ENCODE results near the gene NDUFAF8. TPM values are rescaled to one million over a fixed set of nuclear protein-coding genes. Genes with fewer than 3 reads are reported as not detected.

NDUFAF8 gene
- total RNA-seq, 2 experiments from 2014 or later = 34.6 to 38.6 TPM

DNA sequence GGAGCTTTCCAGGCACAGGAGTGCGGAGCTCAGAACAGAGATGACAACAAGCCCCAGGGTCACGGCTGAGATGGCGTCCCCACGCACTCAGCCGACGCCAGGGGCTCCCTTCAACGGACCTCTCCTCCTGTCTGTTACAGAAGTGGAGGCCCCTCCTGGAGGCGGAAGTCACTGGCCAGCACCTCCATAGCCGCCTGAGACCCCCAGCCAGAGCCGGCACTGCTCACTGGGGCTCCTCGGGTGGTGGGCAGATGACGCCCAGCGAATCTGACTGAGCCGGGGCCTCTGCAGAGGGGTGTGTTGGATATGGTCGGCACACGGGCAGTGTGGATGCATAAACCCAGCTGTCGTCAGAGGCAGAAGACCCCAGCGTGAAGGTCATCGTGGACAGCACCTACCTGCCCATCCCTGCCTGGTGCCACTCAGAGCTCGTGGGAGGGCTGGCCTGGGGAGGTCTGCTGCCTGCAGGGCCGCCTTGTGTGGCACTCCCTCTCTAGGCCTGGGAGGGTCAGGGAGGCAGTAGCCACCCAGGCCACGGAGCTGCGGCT lies 20.0 kb downstream of the NDUFAF8 start:
- no peak overlapping the region for H3K4me3 Mint-ChIP-seq
- DNase-seq = no peak
- Histone ChIP-seq H3K27ac (ENCODE audit: low read depth in 1 of 2, low read length in 2 of 2) (no peak overlapping the region), H3K36me3 (ENCODE audit: insufficient read depth, low read length) (peaks cover 65% of the 10 kb centered on the region), H3K27me3 (ENCODE audit: control insufficient read depth in 1 of 2, insufficient read depth in 2 of 2, low read length in 2 of 2) (no peaks in the 10 kb centered on the region), H3K4me3 (ENCODE audit: low read length) (no peak overlapping the region), H3K9me3 (ENCODE audit: control insufficient read depth in 1 of 2, insufficient read depth in 1 of 2, low read length in 2 of 2) (no peaks in the 10 kb centered on the region), H3K4me1 (ENCODE audit: insufficient read depth, low read length) (no peaks in the 10 kb centered on the region)
- peaks cover 27% of the 10 kb centered on the region for H3K36me3 Mint-ChIP-seq (ENCODE audit: low read depth)
- intact Hi-C loops (cut with DNase I, micrococcal nuclease) = no loop called here
- H3K9me3 Mint-ChIP-seq = no peaks in the 10 kb centered on the region
- ATAC-seq (ENCODE audit: poor library complexity) = no peak
- no peaks in the 10 kb centered on the region for H3K27me3 Mint-ChIP-seq
- ChIA-PET POLR2A (no interaction called here), CTCF (no interaction called here)
- TF ChIP-seq, protein P1, sequence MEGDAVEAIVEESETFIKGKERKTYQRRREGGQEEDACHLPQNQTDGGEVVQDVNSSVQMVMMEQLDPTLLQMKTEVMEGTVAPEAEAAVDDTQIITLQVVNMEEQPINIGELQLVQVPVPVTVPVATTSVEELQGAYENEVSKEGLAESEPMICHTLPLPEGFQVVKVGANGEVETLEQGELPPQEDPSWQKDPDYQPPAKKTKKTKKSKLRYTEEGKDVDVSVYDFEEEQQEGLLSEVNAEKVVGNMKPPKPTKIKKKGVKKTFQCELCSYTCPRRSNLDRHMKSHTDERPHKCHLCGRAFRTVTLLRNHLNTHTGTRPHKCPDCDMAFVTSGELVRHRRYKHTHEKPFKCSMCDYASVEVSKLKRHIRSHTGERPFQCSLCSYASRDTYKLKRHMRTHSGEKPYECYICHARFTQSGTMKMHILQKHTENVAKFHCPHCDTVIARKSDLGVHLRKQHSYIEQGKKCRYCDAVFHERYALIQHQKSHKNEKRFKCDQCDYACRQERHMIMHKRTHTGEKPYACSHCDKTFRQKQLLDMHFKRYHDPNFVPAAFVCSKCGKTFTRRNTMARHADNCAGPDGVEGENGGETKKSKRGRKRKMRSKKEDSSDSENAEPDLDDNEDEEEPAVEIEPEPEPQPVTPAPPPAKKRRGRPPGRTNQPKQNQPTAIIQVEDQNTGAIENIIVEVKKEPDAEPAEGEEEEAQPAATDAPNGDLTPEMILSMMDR (IDR thresholded peaks at IDR 0.05) = no peak
- H3K4me1 Mint-ChIP-seq (ENCODE audit: low read depth) = no peaks in the 10 kb centered on the region
- no peak overlapping the region for H3K27ac Mint-ChIP-seq

DNA sequence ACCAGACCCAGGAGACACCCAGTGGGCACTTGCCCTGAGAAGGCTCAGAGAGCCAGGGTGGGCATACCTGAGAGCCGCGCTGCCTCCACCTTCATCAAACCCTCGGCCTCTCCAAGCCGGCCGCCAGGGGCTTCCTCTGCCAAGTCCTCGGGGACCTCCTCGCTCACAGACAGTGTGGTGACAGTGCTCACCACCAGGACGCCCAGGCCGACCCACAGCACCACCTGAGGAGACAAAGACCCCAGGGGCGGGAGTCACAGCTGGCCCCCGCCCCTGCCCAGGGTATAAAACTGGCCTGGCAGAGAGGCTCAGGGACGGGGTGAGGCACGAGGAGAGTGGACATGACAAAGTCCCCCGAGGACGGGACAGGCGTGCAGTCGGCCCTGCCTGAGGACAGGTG lies 21.1 kb downstream of the NDUFAF8 start:
- no peak for ATAC-seq (ENCODE audit: poor library complexity)

DNA sequence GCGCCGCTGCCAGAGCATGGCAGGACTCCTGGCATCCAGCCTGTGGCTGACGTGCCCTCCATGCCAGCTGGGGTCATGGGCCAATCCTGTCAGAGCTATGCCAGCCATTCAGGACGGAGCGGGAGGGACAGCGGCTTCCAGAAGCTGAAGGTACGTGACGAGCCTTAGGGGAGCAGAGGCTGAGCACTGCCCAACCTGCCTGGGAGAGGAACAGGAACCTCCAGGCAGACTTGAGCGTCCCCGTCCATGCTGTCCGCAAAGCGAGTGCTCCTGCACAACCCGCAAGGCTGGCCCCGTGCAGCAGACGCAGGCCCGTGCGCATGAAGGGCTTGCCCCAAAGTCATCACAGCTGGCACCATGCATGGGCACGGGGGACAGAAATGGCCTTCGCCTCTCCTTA lies 21.5 kb downstream of the NDUFAF8 start:
- ATAC-seq (ENCODE audit: poor library complexity) = no peak
- intact Hi-C loops (cut with DNase I, micrococcal nuclease) = no loop called here
- Histone ChIP-seq H3K27me3 (ENCODE audit: control insufficient read depth in 1 of 2, insufficient read depth in 2 of 2, low read length in 2 of 2) (no peaks in the 10 kb centered on the region), H3K36me3 (ENCODE audit: insufficient read depth, low read length) (peaks cover 72% of the 10 kb centered on the region), H3K27ac (ENCODE audit: low read depth in 1 of 2, low read length in 2 of 2) (no peak overlapping the region), H3K4me3 (ENCODE audit: low read length) (no peak overlapping the region), H3K9me3 (ENCODE audit: control insufficient read depth in 1 of 2, insufficient read depth in 1 of 2, low read length in 2 of 2) (no peaks in the 10 kb centered on the region), H3K4me1 (ENCODE audit: insufficient read depth, low read length) (no peaks in the 10 kb centered on the region)
- DNase-seq = no peak
- POLR2A ChIA-PET = no interaction called here
- no peaks in the 10 kb centered on the region for H3K27me3 Mint-ChIP-seq
- TF ChIP-seq, protein P1 (IDR thresholded peaks at IDR 0.05) = no peak
- H3K36me3 Mint-ChIP-seq (ENCODE audit: low read depth) = peaks cover 42% of the 10 kb centered on the region
- no peak overlapping the region for H3K4me3 Mint-ChIP-seq
- CTCF ChIA-PET = no interaction called here
- H3K9me3 Mint-ChIP-seq = no peaks in the 10 kb centered on the region
- no peak overlapping the region for H3K27ac Mint-ChIP-seq
- no peaks in the 10 kb centered on the region for H3K4me1 Mint-ChIP-seq (ENCODE audit: low read depth)

More for the DNA sequence above, 21.1 kb downstream of the NDUFAF8 start:
- H3K36me3 ChIP-seq (ENCODE audit: insufficient read depth, low read length) = peaks cover 71% of the 10 kb centered on the region
- Mint-ChIP-seq H3K27me3 (no peaks in the 10 kb centered on the region), H3K4me3 (no peak overlapping the region), H3K27ac (no peak overlapping the region), H3K4me1 (ENCODE audit: low read depth) (no peaks in the 10 kb centered on the region), H3K36me3 (ENCODE audit: low read depth) (peaks cover 37% of the 10 kb centered on the region), H3K9me3 (no peaks in the 10 kb centered on the region)
- ChIA-PET CTCF (no interaction called here), POLR2A (no interaction called here)
- no peak for DNase-seq
- no peaks in the 10 kb centered on the region for H3K4me1 ChIP-seq (ENCODE audit: insufficient read depth, low read length)
- H3K27ac ChIP-seq (ENCODE audit: low read depth in 1 of 2, low read length in 2 of 2) = no peak overlapping the region
- TF ChIP-seq, protein P1 (IDR thresholded peaks at IDR 0.05) = no peak
- H3K4me3 ChIP-seq (ENCODE audit: low read length) = no peak overlapping the region
- intact Hi-C loops (cut with DNase I, micrococcal nuclease) = no loop called here
- H3K9me3 ChIP-seq (ENCODE audit: control insufficient read depth in 1 of 2, insufficient read depth in 1 of 2, low read length in 2 of 2) = no peaks in the 10 kb centered on the region
- no peaks in the 10 kb centered on the region for H3K27me3 ChIP-seq (ENCODE audit: control insufficient read depth in 1 of 2, insufficient read depth in 2 of 2, low read length in 2 of 2)

Measured in CD4-positive, alpha-beta T cell (primary cell).